ENCODE measurements around the gene ADGRV1.
"Not testable (repeated sequence)": the region's sequence is repeated elsewhere in the genome, so short reads cannot be mapped to it uniquely, and the experiment has no call there.

ADGRV1 gene

DNA sequence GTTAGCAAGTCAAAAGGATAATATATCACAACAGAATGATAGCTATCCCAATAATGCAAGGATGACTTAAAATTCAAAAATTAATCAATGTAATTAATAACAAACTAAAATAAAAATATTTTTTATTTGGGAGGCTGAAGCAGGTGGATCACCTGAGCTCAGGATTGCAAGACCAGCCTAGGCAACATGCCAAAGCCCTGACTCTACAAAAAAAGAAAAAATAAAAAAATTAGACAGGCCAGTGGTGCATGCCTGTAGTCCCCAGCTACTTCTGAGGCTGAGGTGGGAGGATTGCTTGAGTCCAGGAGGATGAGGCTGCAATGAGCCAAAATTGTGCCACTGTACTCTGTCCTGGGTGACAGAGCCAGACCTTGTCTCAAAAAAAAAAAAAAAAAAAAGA is 399.3 kb downstream of the ADGRV1 start:
- no peak for DNase-seq

DNA sequence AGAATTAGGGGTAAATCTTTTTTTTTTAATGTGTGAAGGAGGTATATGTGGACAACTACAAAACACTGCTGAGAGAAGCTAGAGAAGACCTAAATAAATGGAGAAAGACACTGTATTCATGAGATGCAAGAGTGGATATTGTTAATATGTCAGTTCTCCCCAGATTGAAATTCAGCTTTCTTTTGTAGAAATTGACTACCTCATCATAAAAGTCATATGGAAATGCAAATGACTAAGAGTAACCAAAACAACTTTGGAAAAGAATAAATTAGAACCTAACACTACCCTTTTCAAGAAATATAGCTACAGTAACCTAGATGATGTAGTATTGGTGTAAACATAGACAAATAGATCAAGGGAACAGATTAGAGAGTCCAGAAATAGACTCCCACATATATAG is 400.7 kb downstream of the ADGRV1 start:
- DNase-seq: no peak

GRCh38 chr5:90962481-90962880 is 403.9 kb downstream of the ADGRV1 start:
- no peak for DNase-seq

DNA sequence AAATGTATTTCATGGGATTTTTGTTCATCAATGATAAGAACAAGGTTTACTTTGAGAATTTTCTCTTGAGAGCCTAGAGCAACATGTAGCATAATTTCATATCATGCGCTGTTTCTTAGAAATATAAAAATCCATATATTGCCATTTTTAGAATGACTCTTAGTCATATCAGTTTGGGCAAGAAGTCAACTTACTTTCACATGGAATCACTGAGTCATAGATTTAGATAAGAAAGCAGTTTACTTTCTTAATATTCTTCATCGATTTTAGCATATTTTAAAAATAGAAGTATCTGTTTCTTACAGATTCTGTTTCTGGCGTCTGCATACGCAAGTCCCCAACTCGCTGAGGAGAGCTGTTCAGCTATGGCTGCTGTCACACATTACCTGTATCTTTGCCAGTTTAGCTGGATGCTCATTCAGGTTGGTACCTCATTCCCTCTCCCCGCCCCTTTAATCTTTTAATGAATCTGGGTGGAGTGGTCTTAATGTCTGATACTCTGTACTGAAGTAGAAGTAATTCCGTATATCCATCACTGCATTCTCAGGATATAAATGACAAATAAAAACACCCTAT is 406.6 kb downstream of the ADGRV1 start:
- no peak for DNase-seq

DNA sequence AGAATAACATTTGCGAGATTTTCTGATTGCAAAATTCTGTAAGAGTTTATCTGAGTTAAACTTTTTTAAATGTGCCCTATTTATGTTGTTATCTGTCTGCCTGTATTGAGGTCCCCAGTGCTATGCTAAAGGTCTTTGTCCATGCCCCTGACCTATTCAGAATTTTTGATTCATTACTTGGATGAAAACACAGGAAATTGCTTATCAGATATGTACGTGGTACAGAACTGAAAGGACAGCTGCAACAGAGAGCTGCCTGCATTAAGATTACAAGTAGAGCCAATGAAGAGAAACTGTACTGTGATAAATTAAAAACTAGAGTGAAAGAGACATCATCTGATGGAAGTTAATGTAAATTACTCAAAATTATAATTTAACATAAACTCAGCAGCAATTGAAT is 408.8 kb downstream of the ADGRV1 start:
- DNase-seq: no peak

GRCh38 chr5:90967851-90968250 is 409.3 kb downstream of the ADGRV1 start:
- no peak for DNase-seq

- DNase-seq: no peak
Observed at GRCh38 chr5:90968319-90968718, 409.7 kb downstream of the ADGRV1 start.

DNA sequence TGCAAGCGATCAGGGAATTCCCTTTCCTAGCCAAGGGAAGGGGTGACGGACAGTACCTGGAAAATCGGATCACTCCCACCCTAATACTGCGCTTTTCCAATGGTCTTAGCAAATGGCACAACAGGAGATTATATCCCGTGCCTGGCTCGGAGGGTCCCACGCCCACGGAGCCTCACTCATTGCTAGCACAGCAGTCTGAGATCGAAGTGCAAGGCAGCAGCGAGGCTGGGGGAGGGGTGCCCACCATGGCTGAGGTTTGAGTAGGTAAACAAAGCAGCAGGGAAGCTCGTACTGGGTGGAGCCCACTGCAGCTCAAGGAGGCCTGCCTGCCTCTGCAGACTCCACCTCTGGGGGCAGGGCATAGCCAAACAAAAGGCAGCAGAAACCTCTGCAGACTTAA is 411.3 kb downstream of the ADGRV1 start:
- DNase-seq: not testable (repeated sequence)

DNA sequence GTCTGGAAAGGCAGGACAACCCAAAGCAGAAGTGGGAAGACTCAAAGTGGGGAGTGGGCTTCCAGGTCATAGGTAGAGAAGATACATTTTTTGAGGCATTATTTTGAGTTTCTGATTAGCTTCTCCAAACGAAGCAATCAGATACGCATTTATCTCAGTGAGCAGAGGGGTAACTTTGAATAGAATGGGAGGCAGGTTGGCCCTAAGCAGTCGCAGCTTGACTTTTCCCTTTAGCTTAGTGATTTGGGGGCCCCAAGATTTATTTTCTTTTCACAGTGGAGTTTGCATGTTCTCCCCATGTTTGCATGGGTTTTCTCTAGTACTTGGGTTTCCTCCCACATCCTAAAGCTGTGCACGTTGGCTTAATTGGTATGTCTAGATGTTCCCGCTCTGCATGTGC is 422.6 kb downstream of the ADGRV1 start:
- DNase-seq: no peak

GRCh38 chr5:90981821-90982220 is 423.2 kb downstream of the ADGRV1 start:
- DNase-seq: no peak

- no peak for DNase-seq
Observed at GRCh38 chr5:90982576-90982975, 424.0 kb downstream of the ADGRV1 start.

DNA sequence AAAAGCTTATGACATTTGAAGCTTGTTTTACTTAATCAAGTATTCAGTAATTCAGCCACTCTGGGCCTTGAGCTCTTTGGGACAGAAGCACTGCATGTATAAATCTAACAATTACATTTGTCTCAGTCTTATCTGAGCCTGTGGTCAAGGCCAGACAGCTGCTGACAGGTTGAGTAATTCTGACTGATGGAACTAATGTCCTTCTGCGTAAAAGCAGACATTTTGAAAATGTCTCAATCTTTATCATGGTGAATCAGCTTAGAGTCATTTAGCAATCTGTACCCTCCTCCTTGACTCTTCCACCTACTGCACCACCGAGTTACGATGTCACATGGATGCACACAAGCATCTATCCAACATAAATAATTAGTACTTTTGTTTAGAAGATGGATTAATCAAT is 424.6 kb downstream of the ADGRV1 start:
- DNase-seq: no peak

- no peak for DNase-seq
Observed at GRCh38 chr5:90983711-90984124, 425.1 kb downstream of the ADGRV1 start.

GRCh38 chr5:90985341-90985740 is 426.7 kb downstream of the ADGRV1 start:
- no peak for DNase-seq

GRCh38 chr5:90987726-90988125 is 429.1 kb downstream of the ADGRV1 start:
- DNase-seq: no peak

DNA sequence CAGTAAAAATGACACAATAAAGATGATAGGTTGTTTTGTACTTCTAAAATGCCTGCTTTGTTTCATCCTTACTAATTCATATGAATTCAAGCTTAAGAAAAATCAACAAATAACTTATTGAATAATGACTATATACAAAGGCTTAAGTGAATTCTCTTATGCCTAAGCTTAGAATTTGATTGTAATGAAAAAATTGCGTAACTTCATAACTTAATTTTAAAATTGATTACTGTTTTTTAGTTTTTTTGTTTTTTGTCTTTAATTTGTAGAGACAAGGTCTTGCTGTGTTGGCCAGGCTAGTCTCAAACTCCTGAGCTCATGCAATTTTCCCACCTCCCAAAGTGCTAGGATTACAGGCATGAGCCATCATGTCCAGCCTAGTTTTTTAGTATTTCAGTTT is 432.6 kb downstream of the ADGRV1 start:
- no peak for DNase-seq

DNA sequence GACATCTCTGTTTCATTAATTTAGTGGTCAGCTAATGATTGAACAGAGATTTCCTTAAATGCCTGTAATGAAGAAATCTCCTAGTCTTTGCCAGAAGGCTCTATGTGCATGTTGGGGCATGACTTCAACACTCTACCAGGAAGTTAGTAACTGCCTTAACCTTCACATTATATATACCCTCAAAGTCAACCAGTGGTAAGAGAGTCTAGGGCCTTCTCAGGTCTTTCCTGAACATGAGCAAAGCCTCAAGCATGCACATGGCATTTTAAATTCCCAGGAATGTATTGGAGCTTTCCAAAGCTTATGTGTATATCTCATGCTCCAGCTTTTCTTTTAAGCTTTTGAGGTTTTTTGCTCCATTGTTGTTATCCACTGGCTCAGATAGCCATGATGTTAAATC is 436.2 kb downstream of the ADGRV1 start:
- no peak for DNase-seq

DNA sequence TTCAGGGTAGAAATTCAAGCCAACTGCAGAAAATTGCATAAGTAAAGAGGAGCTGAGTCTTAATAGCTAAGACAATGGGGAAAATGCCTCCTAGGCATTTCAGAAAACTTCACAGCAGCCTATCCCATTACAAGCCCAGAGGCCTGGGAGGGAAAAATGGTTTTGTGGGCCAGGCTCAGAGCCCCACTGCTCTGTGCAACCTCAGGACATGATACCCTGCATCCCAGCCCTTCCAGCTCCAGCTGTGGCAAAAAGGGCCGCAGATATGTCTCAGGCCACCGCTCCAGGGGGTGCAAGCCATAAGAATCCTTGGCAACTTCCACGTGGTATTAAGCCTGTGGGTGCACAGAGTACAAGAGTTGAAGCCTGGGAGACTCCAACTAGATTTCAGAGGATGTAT is 437.5 kb downstream of the ADGRV1 start:
- DNase-seq: no peak

DNA sequence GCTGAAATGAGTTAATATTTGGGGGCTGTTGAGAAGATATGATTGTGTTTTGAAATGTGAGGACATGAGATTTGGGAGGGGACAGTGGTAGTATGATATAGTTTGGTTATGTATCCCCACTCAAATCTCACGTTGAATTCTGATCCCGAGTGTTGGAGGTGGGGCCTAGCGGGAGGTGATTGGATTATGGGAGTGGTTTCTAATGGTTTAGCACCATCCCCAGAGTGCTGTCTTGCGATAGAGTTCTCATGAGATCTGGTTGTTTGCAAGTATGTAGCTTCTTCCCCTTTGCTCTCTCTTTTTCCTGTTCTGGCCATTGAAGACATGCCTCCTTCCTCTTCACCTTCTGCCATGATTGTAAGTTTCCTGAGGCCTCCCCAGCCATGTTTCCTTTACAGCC is 438.5 kb downstream of the ADGRV1 start:
- DNase-seq: no peak

GRCh38 chr5:91000743-91001142 is 442.1 kb downstream of the ADGRV1 start:
- no peak for DNase-seq

DNA sequence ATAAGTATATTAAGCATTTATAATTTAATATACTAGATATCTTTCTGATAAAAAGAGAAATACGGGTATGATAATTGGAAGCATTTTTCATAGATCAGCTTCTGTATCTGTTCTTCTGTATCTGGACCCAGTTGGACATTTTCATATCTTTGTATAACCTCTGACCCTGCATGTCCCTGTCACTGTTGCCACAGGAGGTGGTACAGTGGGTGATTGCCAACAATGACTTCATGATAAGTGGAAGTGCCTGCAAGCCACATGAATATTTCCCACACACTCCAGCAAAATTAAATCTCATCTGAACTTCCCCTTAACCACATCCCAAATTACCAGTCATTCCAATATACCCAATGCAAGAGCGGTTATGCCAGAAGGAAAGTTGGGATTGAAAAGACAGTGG is 448.1 kb downstream of the ADGRV1 start:
- no peak for DNase-seq

DNA sequence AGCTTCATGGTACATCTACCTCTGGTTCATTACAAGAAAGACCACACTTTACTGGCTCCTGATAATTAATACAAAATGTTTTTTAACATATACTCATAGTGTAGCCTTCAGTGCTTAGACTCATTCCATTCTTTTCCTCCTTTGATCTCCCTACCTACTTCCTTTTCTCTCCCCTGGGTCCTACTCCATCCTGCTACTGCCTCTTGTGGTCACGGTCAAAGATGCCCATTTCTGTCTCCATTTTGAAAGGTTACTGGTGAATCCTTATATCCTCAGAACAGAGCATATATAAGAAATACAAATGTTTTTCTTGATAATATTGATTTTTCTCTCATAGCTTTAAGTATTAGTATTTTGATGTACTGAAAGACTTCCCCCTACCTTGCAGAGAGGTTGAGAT is 448.7 kb downstream of the ADGRV1 start:
- no peak for DNase-seq

DNA sequence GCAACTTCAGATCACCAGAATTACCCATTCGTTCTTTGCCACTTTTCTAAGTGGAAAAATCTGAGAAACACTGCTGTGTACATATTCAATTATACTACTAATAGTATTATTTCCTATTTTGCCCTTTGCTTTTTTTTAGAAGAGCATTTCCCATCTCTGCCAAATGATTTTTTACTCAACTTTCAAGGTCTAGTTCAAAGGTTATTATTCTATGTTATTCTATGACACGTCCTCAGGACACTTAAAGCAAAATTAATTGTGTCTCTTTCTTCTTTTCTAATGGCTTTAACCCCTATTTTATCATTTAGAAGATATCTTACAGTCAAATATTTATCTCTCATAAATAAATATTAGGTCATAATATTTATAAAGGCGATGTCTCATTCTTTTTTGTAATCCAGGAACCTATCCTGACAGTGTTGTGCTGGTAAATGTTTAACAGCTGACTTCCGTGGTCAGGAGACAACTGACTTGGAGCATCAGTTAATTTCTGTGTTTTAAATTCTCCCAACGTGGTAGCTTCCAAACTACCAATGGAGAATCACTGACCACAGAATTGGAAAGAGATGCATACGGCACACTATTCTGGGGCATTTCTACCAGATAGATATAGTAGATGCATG is 449.3 kb downstream of the ADGRV1 start:
- no peak for DNase-seq

- no peak for DNase-seq
Observed at GRCh38 chr5:91010090-91010489, 451.5 kb downstream of the ADGRV1 start.

DNA sequence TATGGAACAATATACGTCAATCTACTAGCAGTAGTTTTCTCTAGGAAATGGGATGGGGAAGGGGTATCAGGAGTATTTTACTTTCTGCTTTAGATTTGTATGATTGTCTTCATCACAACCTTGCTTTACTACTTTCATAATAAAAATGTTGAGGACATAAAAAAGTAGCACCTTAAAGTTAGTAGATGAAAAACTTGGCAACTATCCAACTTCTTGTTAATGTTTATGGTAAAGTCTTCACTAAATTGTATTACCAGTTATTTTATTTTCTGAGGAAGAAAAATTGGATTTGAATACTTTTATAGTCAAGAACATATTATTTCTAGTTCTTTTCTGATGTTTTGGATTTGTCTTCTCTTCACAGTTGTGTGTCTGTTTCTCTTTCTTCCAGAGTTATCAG is 452.4 kb downstream of the ADGRV1 start:
- no peak for DNase-seq
